AG04450 (cell line): ENCODE data around the gene PRSS27. TPM values are rescaled to one million over a fixed set of nuclear protein-coding genes. Genes with fewer than 3 reads are reported as not detected.

ENCODE experiments used
- CTCF ChIA-PET: fragments of 300-600, 350-600 bp; formaldehyde crosslinking; extraction: SDS; loops from one replicate; lab custom pipeline; 2022; ENCODE audit warnings: antibody characterized with exemption, inconsistent platforms; lab: Charles Lee
- POLR2A ChIA-PET: fragments of 350-600 bp; formaldehyde crosslinking; extraction: SDS; loops from one replicate; lab custom pipeline; 2021; ENCODE audit warnings: antibody characterized with exemption, inconsistent platforms; lab: Yijun Ruan, JAX
- DNase-seq: peaks from one replicate; pipeline ENCODE4 v3.0.0-alpha.2; 2011; ENCODE audit warnings: low read depth, low spot score
- H3K27ac ChIP-seq: one replicate; pipeline ENCODE4 v1.5.1; 2012; ENCODE audit warnings: low read depth, low read length, control low read depth
- H3K27me3 ChIP-seq: one replicate; pipeline ENCODE4 v1.6.0; 2012; ENCODE audit warnings: low read length; ENCODE audit not compliant: control insufficient read depth, insufficient read depth
- H3K4me3 ChIP-seq: 2 replicates; pipeline ENCODE4 v1.5.1; 2011; ENCODE audit warnings: mild to moderate bottlenecking, low read depth, low read length, control low read depth
- H3K9me3 ChIP-seq: 2 replicates; pipeline ENCODE4 v1.5.1; 2012; ENCODE audit warnings: low read length; ENCODE audit not compliant: control insufficient read depth, insufficient read depth
- polyA plus RNA-seq: library from polyadenylated mRNA; depleted of rRNA; stranded (reverse); fragments of >200 nt; gene quantifications from 2 replicates; pipeline ENCODE4 v1.2.3, GENCODE V29; 2011
- TF ChIP-seq, protein P1 (sequence below): IDR thresholded peaks from 2 replicates; pipeline ENCODE4 v1.5.1; 2011; ENCODE audit warnings: low read depth, low read length, control low read depth, inconsistent platforms

Gene PRSS27
- polyA plus RNA-seq, 1 experiment, result 0.32 TPM

DNA sequence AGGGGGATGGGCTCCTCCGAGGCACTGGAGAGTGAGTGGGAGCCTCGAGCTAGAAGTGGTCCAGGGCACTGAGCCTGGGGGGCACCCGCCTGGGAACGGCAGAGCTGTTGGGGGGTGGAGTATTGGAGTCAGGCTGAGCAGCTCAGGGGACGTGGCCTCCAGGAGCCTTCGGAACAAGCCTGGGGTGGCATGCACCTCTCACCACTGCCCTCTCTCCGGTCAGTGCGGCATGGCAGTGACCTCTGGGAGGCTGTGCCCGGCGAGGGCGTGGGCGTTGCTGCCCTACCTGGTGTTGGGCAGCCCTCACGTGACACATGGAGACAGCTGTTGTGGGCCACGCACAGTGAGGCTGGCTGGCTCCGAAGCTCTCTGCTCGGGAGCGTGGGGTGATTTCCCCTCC lies 13.9 kb downstream of the PRSS27 start:
- POLR2A ChIA-PET, result no interaction called here
- no peak overlapping the region for H3K27ac ChIP-seq

DNA sequence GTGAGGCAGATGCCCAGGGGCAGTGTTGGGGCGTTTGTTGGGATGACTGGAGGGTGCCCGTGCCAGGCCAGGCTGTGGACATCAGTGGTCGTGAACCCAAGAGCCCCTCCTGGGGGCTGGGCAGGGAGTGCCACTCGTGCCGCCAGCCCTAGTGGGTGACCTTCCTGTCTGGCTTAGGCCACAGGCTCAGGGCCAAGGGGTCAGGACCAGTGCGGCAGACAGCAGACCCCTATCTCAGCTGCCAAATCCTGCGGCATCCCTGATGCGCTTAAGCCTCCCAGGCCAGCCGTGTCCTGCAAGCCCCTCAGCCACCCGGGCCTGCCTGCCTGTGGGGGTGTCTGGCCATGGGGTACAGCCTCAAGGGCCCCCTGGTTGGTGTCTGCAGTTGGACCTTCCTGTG lies 14.7 kb downstream of the PRSS27 start:
- no peak overlapping the region for H3K27ac ChIP-seq
- ChIA-PET POLR2A (no interaction called here), CTCF (no interaction called here)
- no peaks in the 10 kb centered on the region for H3K27me3 ChIP-seq
- DNase-seq, result no peak
- TF ChIP-seq, protein P1, sequence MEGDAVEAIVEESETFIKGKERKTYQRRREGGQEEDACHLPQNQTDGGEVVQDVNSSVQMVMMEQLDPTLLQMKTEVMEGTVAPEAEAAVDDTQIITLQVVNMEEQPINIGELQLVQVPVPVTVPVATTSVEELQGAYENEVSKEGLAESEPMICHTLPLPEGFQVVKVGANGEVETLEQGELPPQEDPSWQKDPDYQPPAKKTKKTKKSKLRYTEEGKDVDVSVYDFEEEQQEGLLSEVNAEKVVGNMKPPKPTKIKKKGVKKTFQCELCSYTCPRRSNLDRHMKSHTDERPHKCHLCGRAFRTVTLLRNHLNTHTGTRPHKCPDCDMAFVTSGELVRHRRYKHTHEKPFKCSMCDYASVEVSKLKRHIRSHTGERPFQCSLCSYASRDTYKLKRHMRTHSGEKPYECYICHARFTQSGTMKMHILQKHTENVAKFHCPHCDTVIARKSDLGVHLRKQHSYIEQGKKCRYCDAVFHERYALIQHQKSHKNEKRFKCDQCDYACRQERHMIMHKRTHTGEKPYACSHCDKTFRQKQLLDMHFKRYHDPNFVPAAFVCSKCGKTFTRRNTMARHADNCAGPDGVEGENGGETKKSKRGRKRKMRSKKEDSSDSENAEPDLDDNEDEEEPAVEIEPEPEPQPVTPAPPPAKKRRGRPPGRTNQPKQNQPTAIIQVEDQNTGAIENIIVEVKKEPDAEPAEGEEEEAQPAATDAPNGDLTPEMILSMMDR, result no peak
- H3K9me3 ChIP-seq, result no peaks in the 10 kb centered on the region; the same call in 1 of the 2 replicates
- H3K4me3 ChIP-seq, result no peak overlapping the region

More for the DNA sequence above, 13.9 kb downstream of the PRSS27 start:
- DNase-seq, result no peak
- no peaks in the 10 kb centered on the region; the same call in 1 of the 2 replicates for H3K9me3 ChIP-seq
- CTCF ChIA-PET, result no interaction called here
- no peak overlapping the region for H3K4me3 ChIP-seq
- TF ChIP-seq, protein P1, result no peak
- H3K27me3 ChIP-seq, result no peaks in the 10 kb centered on the region

GRCh38 chr16:2704983-2705275 lies 15.1 kb downstream of the PRSS27 start:
- ChIA-PET POLR2A (no interaction called here), CTCF (no interaction called here)
- H3K27ac ChIP-seq, result no peak overlapping the region
- H3K9me3 ChIP-seq, result no peaks in the 10 kb centered on the region; the same call in 1 of the 2 replicates
- H3K27me3 ChIP-seq, result no peaks in the 10 kb centered on the region
- no peak for DNase-seq
- H3K4me3 ChIP-seq, result no peak overlapping the region
- TF ChIP-seq, protein P1, result no peak

- TF ChIP-seq, protein P1, result no peak
- H3K27me3 ChIP-seq, result no peaks in the 10 kb centered on the region
- POLR2A ChIA-PET, result no interaction called here
- no peaks in the 10 kb centered on the region; the same call in 1 of the 2 replicates for H3K9me3 ChIP-seq
- CTCF ChIA-PET, result no interaction called here
- DNase-seq, result no peak
- H3K27ac ChIP-seq, result no peak overlapping the region
- H3K4me3 ChIP-seq, result no peak overlapping the region
Measured at GRCh38 chr16:2704166-2704982, 15.7 kb downstream of the PRSS27 start.

- no peak overlapping the region for H3K27ac ChIP-seq
- H3K27me3 ChIP-seq, result no peaks in the 10 kb centered on the region
- ChIA-PET POLR2A (no interaction called here), CTCF (no interaction called here)
- no peak overlapping the region for H3K4me3 ChIP-seq
- no peaks in the 10 kb centered on the region; the same call in 1 of the 2 replicates for H3K9me3 ChIP-seq
- TF ChIP-seq, protein P1, result no peak
- DNase-seq, result no peak
Measured at GRCh38 chr16:2702871-2703745, 16.9 kb downstream of the PRSS27 start.
